AG04449 (cell line): ENCODE measurements around the gene B4GALT2.

ENCODE experiments used
- CTCF ChIA-PET: fragments of 350-600 bp; formaldehyde crosslinking; extraction: SDS; loops from one replicate; lab custom pipeline; 2021; ENCODE audit warnings: antibody characterized with exemption; lab: Yijun Ruan, JAX
- POLR2A ChIA-PET: fragments of 400-600, 350-600 bp; formaldehyde crosslinking; extraction: SDS; loops from one replicate; lab custom pipeline; 2020; ENCODE audit warnings: antibody characterized with exemption, inconsistent platforms; lab: Yijun Ruan, JAX
- DNase-seq: peaks from one replicate; pipeline ENCODE4 v3.0.0-alpha.2; 2010; ENCODE audit warnings: low read depth, low spot score
- H3K4me3 ChIP-seq: 2 replicates; pipeline ENCODE4 v1.5.1; 2011; ENCODE audit warnings: low read depth, mild to moderate bottlenecking, control low read depth, low read length
- TF ChIP-seq, protein P1 (sequence below): IDR thresholded peaks from one replicate; pipeline ENCODE4 v1.5.1; 2011; ENCODE audit warnings: mild to moderate bottlenecking, moderate library complexity, low read length, control low read depth, inconsistent platforms; ENCODE audit not compliant: insufficient read depth; ENCODE audit errors: missing control alignments

Gene B4GALT2

GRCh38 chr1:43951021-43951985 is 27.7 kb upstream of the B4GALT2 start:
- ChIA-PET CTCF (interaction anchor here (1.5 to 10.1 kb wide), 4 partner anchors 10 to 188 kb away, joined by 4 to 167 read pairs (median 6); partner anchors contain the start of gene ARTN), POLR2A (interaction anchor here (0.6 kb wide), 1 partner anchor 24 kb away, joined by 4 read pairs; no protein-coding TSS in a partner anchor)
- TF ChIP-seq, protein P1, sequence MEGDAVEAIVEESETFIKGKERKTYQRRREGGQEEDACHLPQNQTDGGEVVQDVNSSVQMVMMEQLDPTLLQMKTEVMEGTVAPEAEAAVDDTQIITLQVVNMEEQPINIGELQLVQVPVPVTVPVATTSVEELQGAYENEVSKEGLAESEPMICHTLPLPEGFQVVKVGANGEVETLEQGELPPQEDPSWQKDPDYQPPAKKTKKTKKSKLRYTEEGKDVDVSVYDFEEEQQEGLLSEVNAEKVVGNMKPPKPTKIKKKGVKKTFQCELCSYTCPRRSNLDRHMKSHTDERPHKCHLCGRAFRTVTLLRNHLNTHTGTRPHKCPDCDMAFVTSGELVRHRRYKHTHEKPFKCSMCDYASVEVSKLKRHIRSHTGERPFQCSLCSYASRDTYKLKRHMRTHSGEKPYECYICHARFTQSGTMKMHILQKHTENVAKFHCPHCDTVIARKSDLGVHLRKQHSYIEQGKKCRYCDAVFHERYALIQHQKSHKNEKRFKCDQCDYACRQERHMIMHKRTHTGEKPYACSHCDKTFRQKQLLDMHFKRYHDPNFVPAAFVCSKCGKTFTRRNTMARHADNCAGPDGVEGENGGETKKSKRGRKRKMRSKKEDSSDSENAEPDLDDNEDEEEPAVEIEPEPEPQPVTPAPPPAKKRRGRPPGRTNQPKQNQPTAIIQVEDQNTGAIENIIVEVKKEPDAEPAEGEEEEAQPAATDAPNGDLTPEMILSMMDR = no peak
- DNase-seq = no peak
- H3K4me3 ChIP-seq = no peak overlapping the region

DNA sequence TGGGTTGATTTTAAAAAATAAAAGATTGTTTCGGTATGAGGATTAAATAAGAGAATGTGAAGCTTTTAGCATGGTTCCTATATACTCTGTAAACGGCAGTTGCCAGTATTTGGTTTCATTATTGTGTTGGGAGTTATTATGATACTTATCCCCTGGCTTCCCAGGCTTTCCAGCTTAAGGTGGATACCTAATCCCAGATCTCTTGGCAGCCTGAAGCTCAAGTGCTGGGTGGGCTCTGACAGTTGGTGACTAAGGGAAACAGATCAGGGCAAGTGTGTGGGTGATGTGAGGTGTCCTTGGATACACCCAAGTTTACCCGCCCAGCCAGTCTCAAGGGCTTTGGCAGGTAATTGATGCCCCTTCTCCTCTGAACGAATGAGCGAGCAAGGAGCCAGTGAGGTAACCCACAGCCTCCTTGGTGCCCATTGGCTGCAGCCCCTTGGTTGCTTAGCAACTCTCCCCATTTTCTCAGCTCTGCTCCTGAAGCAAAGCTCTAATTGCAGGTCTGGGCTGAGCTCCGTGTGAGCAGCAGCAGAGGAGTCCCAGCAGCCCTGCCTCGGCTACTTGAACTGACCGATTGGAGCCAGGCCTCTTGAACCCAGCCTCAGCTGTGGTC is 26.2 kb upstream of the B4GALT2 start:
- POLR2A ChIA-PET = no interaction called here
- CTCF ChIA-PET = interaction anchor here (1.3 to 2.1 kb wide), 2 partner anchors 95 to 189 kb away, joined by 4 to 6 read pairs; no protein-coding TSS in a partner anchor
- DNase-seq = no peak
- no peak overlapping the region for H3K4me3 ChIP-seq
- TF ChIP-seq, protein P1 = no peak

GRCh38 chr1:43953361-43953760 is 25.6 kb upstream of the B4GALT2 start:
- H3K4me3 ChIP-seq = no peak overlapping the region
- CTCF ChIA-PET = interaction anchor here (1.3 to 2.9 kb wide), 3 partner anchors 19 to 190 kb away, joined by 4 to 18 read pairs (median 11); partner anchors contain the start of gene ARTN
- POLR2A ChIA-PET = no interaction called here
- no peak for DNase-seq
- TF ChIP-seq, protein P1 = no peak

DNA sequence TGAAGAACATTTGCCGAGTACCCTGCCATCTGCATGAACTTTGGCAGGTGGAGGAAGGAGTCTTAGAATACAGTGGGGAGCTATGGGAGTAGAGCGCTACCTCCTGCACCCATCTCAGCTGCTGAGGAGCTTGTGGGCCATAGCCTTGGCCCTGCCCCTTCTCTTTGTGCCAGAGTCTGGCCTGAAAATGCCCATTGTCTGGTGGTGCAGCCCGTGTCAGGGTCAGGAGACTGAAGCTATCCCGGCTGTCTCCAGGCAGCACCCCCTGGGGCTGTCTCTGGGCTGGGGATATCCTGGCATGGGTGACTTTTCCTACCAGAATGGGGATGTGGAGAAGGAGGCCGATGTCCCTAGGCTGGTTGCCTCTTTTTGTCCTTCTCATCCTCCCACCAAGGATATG is 25.0 kb upstream of the B4GALT2 start:
- CTCF ChIA-PET = interaction anchor here (1.3 to 2.9 kb wide), 3 partner anchors 19 to 190 kb away, joined by 4 to 18 read pairs (median 11); partner anchors contain the start of gene ARTN
- TF ChIP-seq, protein P1 = no peak
- POLR2A ChIA-PET = no interaction called here
- no peak for DNase-seq
- H3K4me3 ChIP-seq = no peak overlapping the region

DNA sequence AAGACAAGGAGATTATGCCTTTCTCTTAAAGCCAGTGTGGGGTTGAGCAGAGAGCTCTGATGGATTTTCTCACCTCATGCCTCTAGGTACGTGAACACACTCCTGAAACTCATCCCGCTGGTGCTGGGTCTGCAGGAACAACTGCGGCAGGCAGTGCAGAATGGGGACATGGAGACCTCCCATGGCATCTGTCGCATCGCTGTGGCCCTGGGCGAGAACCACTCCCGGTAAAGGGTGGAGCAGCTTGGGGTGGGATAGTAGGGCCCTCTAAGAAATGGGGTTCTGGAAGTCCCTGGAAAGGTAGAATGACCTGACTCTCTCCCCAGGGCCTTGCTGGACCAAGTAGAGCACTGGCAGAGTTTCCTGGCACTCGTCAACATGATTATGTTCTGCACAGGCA is 22.8 kb upstream of the B4GALT2 start:
- ChIA-PET CTCF (interaction anchor here (0.6 to 2.9 kb wide), 3 partner anchors 9 to 22 kb away, joined by 3 to 18 read pairs (median 5); partner anchors contain the start of genes ARTN and IPO13), POLR2A (interaction anchor here (1.5 kb wide), 1 partner anchor 9 kb away, joined by 4 read pairs; the partner anchor contains the start of gene IPO13)
- no peak overlapping the region for H3K4me3 ChIP-seq
- no peak for DNase-seq
- TF ChIP-seq, protein P1 = no peak
